ENCODE measurements around the gene RBBP4. TPM values are rescaled to one million over a fixed set of nuclear protein-coding genes. Genes with fewer than 3 reads are reported as not detected.
"Not testable (repeated sequence)": the region's sequence is repeated elsewhere in the genome, so short reads cannot be mapped to it uniquely, and the experiment has no call there.

Gene RBBP4
- total and polyA plus RNA-seq, 2 of the 8 experiments (the other 6 are each of a cell fraction or from before 2014, with no cell fraction given), result 147 to 397 TPM

- not testable (repeated sequence) for H3K56ac ChIP-seq (replicated peaks; ENCODE audit: insufficient read length, low read depth, low read length); H2BK120ac ChIP-seq (replicated peaks; ENCODE audit: low read depth, low read length); H3K27ac ChIP-seq (ENCODE audit: low read depth, low read length); H4K8ac ChIP-seq (ENCODE audit: extremely low read depth, insufficient read depth, low read length); DNase-seq (ENCODE audit: low read depth in 1 of 2, low spot score in 2 of 2); H3K9me3 ChIP-seq (ENCODE audit: insufficient read depth in 2 of 2, low read depth in 1 of 2, low read length in 1 of 2); H4K20me1 ChIP-seq (replicated peaks in 1 of 2; ENCODE audit: control insufficient read depth in 1 of 2, insufficient read depth in 2 of 2, low read length in 2 of 2); H3K79me1 ChIP-seq (ENCODE audit: low read depth, low read length); H2BK12ac ChIP-seq (ENCODE audit: low read depth, low read length); H3K23me2 ChIP-seq (ENCODE audit: low read depth, low read length); H3K18ac ChIP-seq (ENCODE audit: extremely low read depth, low read length); H2BK5ac ChIP-seq (ENCODE audit: low read depth, low read length); H3K4ac ChIP-seq (replicated peaks; ENCODE audit: insufficient read length, low read depth, low read length); H2AK5ac ChIP-seq (ENCODE audit: low read depth, low read length); H3K9ac ChIP-seq (replicated peaks in 1 of 4; ENCODE audit: extremely low read depth in 1 of 4, low read depth in 3 of 4, low read length in 3 of 4); H3K4me1 ChIP-seq (replicated peaks in 1 of 4; ENCODE audit: control insufficient read depth in 3 of 4, insufficient read depth in 4 of 4, low read length in 3 of 4); H2BK20ac ChIP-seq (ENCODE audit: low read length); H3K27me3 ChIP-seq (replicated peaks in 1 of 4; ENCODE audit: control insufficient read depth in 3 of 4, extremely low read depth in 1 of 4, insufficient read depth in 3 of 4, low read length in 3 of 4); H4K5ac ChIP-seq (ENCODE audit: insufficient read length, low read depth, low read length); H4K91ac ChIP-seq (replicated peaks; ENCODE audit: insufficient read length, low read length); H2BK15ac ChIP-seq (ENCODE audit: low read length); H3K23ac ChIP-seq (ENCODE audit: insufficient read length); H2AFZ ChIP-seq (ENCODE audit: low read length); FAIRE-seq; H3K4me3 ChIP-seq (ENCODE audit: extremely low read depth in 1 of 4, insufficient read depth in 2 of 4, low read depth in 3 of 4, low read length in 4 of 4); H3K4me2 ChIP-seq (ENCODE audit: insufficient read depth in 1 of 2, low read depth in 2 of 2, low read length in 2 of 2); H3K79me2 ChIP-seq (ENCODE audit: control insufficient read depth in 1 of 2, insufficient read depth in 2 of 2, low read length in 2 of 2); H3K14ac ChIP-seq (ENCODE audit: insufficient read length); H3K36me3 ChIP-seq (ENCODE audit: control insufficient read depth in 2 of 4, insufficient read depth in 4 of 4, low read length in 3 of 4)
- WGBS, 2 experiments (ENCODE audit: extremely low coverage in 1 of 2, insufficient coverage in 1 of 2, insufficient read length in 1 of 2, insufficient replicate concordance in 2 of 2, low coverage in 1 of 2, low lambda C conversion rate in 2 of 2, missing lambda C conversion rate in 1 of 2), result 90% methylated on average over 8 of the region's 8 CpGs; no CpG with 5 or more reads in 1 of the 2 experiments
- POLR2A ChIA-PET (ENCODE audit: partially characterized antibody), result interaction anchor here (0.7 to 2.9 kb wide), 3 partner anchors 10 to 77 kb away, joined by 3 to 15 read pairs (median 9); no protein-coding TSS in a partner anchor
- CTCF ChIA-PET (ENCODE audit: partially characterized antibody), result interaction anchor here (0.7 to 0.8 kb wide), 2 partner anchors 89 to 456 kb away, joined by 3 to 4 read pairs; no protein-coding TSS in a partner anchor
These were observed 46.0 kb downstream of the RBBP4 start for GRCh38 chr1:32696996-32697395.
